Choroid plexus epithelial cell (primary cell): ENCODE measurements around the gene POU3F1.

Source experiments
- DNase-seq: peaks from one replicate; pipeline ENCODE4 v3.0.0-alpha.2; 2010; ENCODE audit warnings: low read depth
- H3K4me3 ChIP-seq: 2 replicates; pipeline ENCODE4 v1.5.1; 2011; ENCODE audit warnings: low read depth, mild to moderate bottlenecking, control low read depth, low read length, moderate library complexity
- CTCF ChIP-seq: conservative IDR thresholded peaks from 2 replicates; pipeline ENCODE4 v1.5.1; 2011; ENCODE audit warnings: low read depth, mild to moderate bottlenecking, control low read depth, inconsistent platforms, low read length, moderate library complexity

POU3F1 gene

GRCh38 chr1:38050397-38051078, 3.9 kb upstream of the POU3F1 start:
- no peak overlapping the region for H3K4me3 ChIP-seq
- TF ChIP-seq CTCF, result no peak

GRCh38 chr1:38047603-38048141, 1.1 kb upstream of the POU3F1 start:
- DNase-seq, result no peak
- peak overlapping the region; percentile 53 for H3K4me3 ChIP-seq
- TF ChIP-seq CTCF, result no peak

More at GRCh38 chr1:38050397-38051078, 3.9 kb upstream of the POU3F1 start:
- DNase-seq, result no peak

GRCh38 chr1:38046884-38047602, 450 bp upstream of the POU3F1 start:
- peak; percentile 72 for DNase-seq
- peak overlapping the region; percentile 53 for H3K4me3 ChIP-seq
- no peak for TF ChIP-seq CTCF

GRCh38 chr1:38045401-38046332, 926 bp downstream of the POU3F1 start:
- peak; percentile 50 for DNase-seq
- H3K4me3 ChIP-seq, result no peak overlapping the region
- no peak for TF ChIP-seq CTCF

GRCh38 chr1:38044221-38045215, 2.1 kb downstream of the POU3F1 start:
- no peak for TF ChIP-seq CTCF
- no peak for DNase-seq
- peak overlapping the region; percentile 71 for H3K4me3 ChIP-seq
